Measurements from ENCODE around the gene CLCN2. TPM values are rescaled to one million over a fixed set of nuclear protein-coding genes. Genes with fewer than 3 reads are reported as not detected.

CLCN2 gene
- total and polyA plus RNA-seq, 2 experiments from 2014 or later, result 1.2 to 1.3 TPM

DNA sequence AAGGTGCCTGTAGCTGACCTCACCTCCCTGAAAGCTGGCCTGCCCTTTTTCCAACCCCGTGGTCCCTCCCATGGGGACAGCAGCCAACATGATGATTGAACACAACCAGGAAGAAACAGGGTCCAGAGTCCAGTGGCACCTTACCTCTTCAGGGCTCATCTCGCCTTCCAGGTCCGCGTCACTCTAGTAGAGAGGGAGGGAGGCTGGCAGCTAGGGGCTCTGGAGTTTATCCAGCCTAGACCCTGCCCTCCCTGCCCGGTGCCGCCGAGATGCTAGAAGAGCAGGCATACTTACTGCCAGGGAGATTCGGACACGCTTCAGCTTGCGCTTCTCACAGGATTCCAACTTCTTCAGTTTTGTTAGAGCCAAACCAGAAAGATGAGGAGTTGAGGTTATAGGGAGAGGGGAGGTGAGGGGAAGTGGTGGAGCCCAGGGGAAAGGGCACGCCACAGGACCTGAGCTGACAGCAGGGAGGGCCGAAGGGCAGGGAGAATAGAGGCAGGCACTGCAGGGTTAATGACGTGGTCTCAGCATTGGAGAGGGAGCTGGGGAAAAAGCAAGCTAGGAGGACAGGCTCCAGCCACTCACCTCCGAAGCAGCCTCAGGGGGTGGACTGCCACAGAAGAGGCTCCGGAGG lies 9.1 kb downstream of the CLCN2 start:
- Histone ChIP-seq H3K36me3 (ENCODE audit: low read depth) (no peaks in the 10 kb centered on the region), H3K79me2 (ENCODE audit: insufficient read depth) (no peaks in the 10 kb centered on the region), H3K9me2 (ENCODE audit: insufficient read depth) (no peaks in the 10 kb centered on the region), H3K9ac (no peak overlapping the region), H2AFZ (no peak overlapping the region), H3F3A (ENCODE audit: insufficient read depth) (no peaks in the 10 kb centered on the region), H4K20me1 (ENCODE audit: insufficient read depth) (no peaks in the 10 kb centered on the region), H3K9me3 (ENCODE audit: low read depth) (no peaks in the 10 kb centered on the region), H3K27ac (no peak overlapping the region), H3K4me3 (no peak overlapping the region), H3K27me3 (replicated peaks; ENCODE audit: insufficient read depth) (no peaks in the 10 kb centered on the region), H3K4me2 (ENCODE audit: unreplicated experiment) (no peak overlapping the region), H3K4me1 (ENCODE audit: insufficient read depth) (no peaks in the 10 kb centered on the region)
- TF ChIP-seq EZH2phosphoT487 (IDR thresholded peaks at IDR 0.05; ENCODE audit: insufficient read depth, low read depth), result no peak
- DNase-seq, result no peak
- WGBS, 2 experiments (ENCODE audit: low coverage in 1 of 2, low lambda C conversion rate in 2 of 2, missing lambda C conversion rate in 2 of 2), result 89 to 90% methylated on average over 15 of the region's 15 CpGs
- in situ Hi-C loops (cut with MboI), result loop anchor here (25.0 kb wide), 1 partner anchor 435 kb away; no protein-coding TSS in a partner anchor

DNA sequence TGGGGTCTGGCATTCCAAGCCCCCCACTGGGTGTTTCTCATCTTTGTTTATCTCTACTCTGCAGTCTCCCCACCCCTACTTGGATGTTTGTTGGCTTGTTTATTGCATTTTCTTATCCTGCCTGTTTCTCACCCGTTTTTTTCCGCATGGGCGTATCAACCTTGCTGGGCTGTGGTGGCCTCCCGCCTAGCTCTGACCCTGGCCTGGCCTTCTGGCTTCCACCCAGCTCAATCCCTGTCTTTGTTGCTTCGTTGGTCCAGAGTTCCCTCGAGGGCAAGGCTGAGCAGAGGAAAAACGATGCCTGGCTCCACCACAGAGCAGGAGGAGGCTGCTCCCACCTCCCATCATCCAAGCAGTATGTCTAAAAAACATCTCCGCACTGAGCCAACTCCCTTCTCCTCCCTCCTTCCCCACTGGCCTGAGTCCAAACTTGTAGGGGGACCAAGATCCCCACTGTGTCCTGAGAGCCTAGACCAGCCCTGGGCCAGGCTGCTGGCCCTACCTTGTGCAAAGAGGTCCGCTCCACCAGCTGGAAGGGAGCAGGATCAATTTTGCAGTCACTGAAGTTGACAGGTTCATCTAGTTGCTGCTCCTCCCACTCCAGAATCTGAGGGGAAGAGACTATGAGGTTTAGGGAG lies 9.8 kb downstream of the CLCN2 start:
- TF ChIP-seq EZH2phosphoT487 (IDR thresholded peaks at IDR 0.05; ENCODE audit: insufficient read depth, low read depth), result no peak
- no peak for TF ChIP-seq EZH2 (IDR thresholded peaks at IDR 0.05; ENCODE audit: insufficient read depth, poor library complexity, severe bottlenecking)

DNA sequence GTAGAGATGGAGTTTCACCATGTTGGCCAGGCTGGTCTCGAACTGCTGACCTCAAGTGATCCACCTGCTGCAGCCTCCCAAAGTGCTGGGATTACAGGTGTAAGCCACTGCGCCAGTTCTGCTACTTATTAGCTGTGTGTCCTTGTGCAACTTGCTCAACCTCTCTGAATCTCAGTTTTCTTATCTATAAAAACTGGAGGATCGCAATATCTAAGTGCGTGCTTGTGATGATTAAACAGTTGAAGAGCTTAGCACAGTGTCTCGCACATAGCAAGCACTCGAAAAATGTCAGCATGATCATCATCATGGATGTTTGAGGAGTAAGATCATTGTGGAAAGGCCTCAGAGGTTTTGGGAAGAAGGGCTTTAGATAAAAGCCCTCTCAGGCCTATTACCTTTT lies 10.8 kb downstream of the CLCN2 start:
- no peaks in the 10 kb centered on the region for H3K27me3 ChIP-seq (replicated peaks; ENCODE audit: insufficient read depth)
- H3K27ac ChIP-seq, result no peak overlapping the region
- no peak for DNase-seq
- no peaks in the 10 kb centered on the region for H3K9me3 ChIP-seq (ENCODE audit: low read depth)
- in situ Hi-C loops (cut with MboI), result loop anchor here (25.0 kb wide), 1 partner anchor 437 kb away; no protein-coding TSS in a partner anchor
- no peaks in the 10 kb centered on the region for H3K79me2 ChIP-seq (ENCODE audit: insufficient read depth)
- H3K4me2 ChIP-seq (ENCODE audit: unreplicated experiment), result no peak overlapping the region
- H4K20me1 ChIP-seq (ENCODE audit: insufficient read depth), result no peaks in the 10 kb centered on the region
- TF ChIP-seq EZH2phosphoT487 (IDR thresholded peaks at IDR 0.05; ENCODE audit: insufficient read depth, low read depth) (no peak), EZH2 (IDR thresholded peaks at IDR 0.05; ENCODE audit: insufficient read depth, poor library complexity, severe bottlenecking) (no peak)
- H3F3A ChIP-seq (ENCODE audit: insufficient read depth), result no peaks in the 10 kb centered on the region
- H3K9ac ChIP-seq, result no peak overlapping the region
- peaks cover 5% of the 10 kb centered on the region for H3K4me1 ChIP-seq (ENCODE audit: insufficient read depth)
- no peak overlapping the region for H2AFZ ChIP-seq
- no peaks in the 10 kb centered on the region for H3K36me3 ChIP-seq (ENCODE audit: low read depth)
- no peaks in the 10 kb centered on the region for H3K9me2 ChIP-seq (ENCODE audit: insufficient read depth)
- 93 to 95% methylated on average over 6 of the region's 6 CpGs for WGBS, 2 experiments (ENCODE audit: low coverage in 1 of 2, low lambda C conversion rate in 2 of 2, missing lambda C conversion rate in 2 of 2)
- no peak overlapping the region for H3K4me3 ChIP-seq

More for the DNA sequence above, 9.8 kb downstream of the CLCN2 start:
- no peak for DNase-seq
- Histone ChIP-seq H3K9ac (no peak overlapping the region), H3K27ac (no peak overlapping the region), H3K4me1 (ENCODE audit: insufficient read depth) (no peaks in the 10 kb centered on the region), H3K4me2 (ENCODE audit: unreplicated experiment) (no peak overlapping the region), H3K9me2 (ENCODE audit: insufficient read depth) (no peaks in the 10 kb centered on the region), H3K36me3 (ENCODE audit: low read depth) (no peaks in the 10 kb centered on the region), H4K20me1 (ENCODE audit: insufficient read depth) (no peaks in the 10 kb centered on the region), H3K27me3 (replicated peaks; ENCODE audit: insufficient read depth) (no peaks in the 10 kb centered on the region), H3F3A (ENCODE audit: insufficient read depth) (no peaks in the 10 kb centered on the region), H3K4me3 (no peak overlapping the region), H3K9me3 (ENCODE audit: low read depth) (no peaks in the 10 kb centered on the region), H3K79me2 (ENCODE audit: insufficient read depth) (no peaks in the 10 kb centered on the region), H2AFZ (no peak overlapping the region)
- 60 to 61% methylated on average over 9 of the region's 9 CpGs for WGBS, 2 experiments (ENCODE audit: low coverage in 1 of 2, low lambda C conversion rate in 2 of 2, missing lambda C conversion rate in 2 of 2)
- in situ Hi-C loops (cut with MboI), result loop anchor here (25.0 kb wide), 1 partner anchor 436 kb away; no protein-coding TSS in a partner anchor

DNA sequence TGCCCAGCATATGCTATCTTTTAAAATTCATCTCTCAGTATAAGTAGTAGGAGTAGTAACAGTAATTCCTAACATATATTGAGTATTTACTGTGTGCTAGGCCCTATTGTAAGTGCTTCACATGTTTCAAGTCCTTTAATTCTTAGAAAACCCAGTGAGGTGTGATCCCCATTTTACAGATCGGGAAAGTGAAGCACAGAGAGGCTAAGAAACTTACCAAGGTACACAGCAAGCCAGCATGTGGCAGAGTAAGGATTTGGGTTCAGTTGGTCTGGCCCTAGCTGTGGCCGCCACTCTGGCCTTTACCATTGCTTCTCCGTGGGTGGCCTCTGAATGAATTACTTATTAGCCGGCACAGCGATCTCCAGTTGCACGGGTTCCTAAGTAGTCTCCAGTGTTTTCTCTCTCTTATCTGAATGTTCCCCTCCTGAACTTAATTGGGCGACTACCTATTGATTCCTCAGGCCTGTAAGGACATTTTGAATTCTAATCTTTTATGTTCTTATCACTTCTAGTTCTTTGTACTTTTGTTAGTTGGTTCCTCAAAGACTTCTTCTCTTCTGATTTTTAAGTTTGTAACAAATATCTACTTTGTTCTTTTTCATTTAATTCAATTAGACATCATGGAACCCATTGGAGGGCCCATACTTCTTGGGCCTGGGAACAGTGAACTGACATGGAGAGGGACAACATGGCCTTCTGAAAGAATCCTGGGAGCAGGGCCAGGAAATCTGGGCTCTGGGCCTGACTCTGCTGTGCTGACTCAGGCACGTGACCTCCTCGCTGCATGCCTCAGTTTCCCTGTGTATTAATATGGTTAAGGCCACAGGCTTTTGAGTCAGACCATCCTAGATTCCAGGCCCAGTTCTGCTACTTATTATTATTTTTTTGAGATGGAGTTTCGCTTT lies 11.6 kb downstream of the CLCN2 start:
- TF ChIP-seq EZH2 (IDR thresholded peaks at IDR 0.05; ENCODE audit: insufficient read depth, poor library complexity, severe bottlenecking) (no peak), EZH2phosphoT487 (IDR thresholded peaks at IDR 0.05; ENCODE audit: insufficient read depth, low read depth) (no peak)
- Histone ChIP-seq H3K9me2 (ENCODE audit: insufficient read depth) (no peaks in the 10 kb centered on the region), H3K79me2 (ENCODE audit: insufficient read depth) (no peaks in the 10 kb centered on the region), H3K27me3 (replicated peaks; ENCODE audit: insufficient read depth) (no peaks in the 10 kb centered on the region), H3K4me2 (ENCODE audit: unreplicated experiment) (no peak overlapping the region), H4K20me1 (ENCODE audit: insufficient read depth) (no peaks in the 10 kb centered on the region), H3K27ac (no peak overlapping the region), H3K4me1 (ENCODE audit: insufficient read depth) (peaks cover 9% of the 10 kb centered on the region), H3K9me3 (ENCODE audit: low read depth) (no peaks in the 10 kb centered on the region), H3K9ac (no peak overlapping the region), H3F3A (ENCODE audit: insufficient read depth) (no peaks in the 10 kb centered on the region), H3K4me3 (no peak overlapping the region), H2AFZ (no peak overlapping the region), H3K36me3 (ENCODE audit: low read depth) (no peaks in the 10 kb centered on the region)
- in situ Hi-C loops (cut with MboI), result loop anchor here (25.0 kb wide), 1 partner anchor 437 kb away; no protein-coding TSS in a partner anchor
- 87 to 89% methylated on average over 10 of the region's 10 CpGs for WGBS, 2 experiments (ENCODE audit: low coverage in 1 of 2, low lambda C conversion rate in 2 of 2, missing lambda C conversion rate in 2 of 2)
- DNase-seq, result no peak

Measured in GM23248 (cell line).